GM23338 (cell line): ENCODE data around the gene PKIB.

Experiments
- CREB1 ChIP-seq: fragments of 250-450 bp; sonication (Bioruptor Pico); IDR thresholded peaks from 2 replicates; pipeline ENCODE4 v1.5.0; 2020; ENCODE audit warnings: low read depth, mild to moderate bottlenecking, moderate library complexity
- EZH2 ChIP-seq: fragments of 200-600 bp; sonication (generic); IDR thresholded peaks from one replicate; pipeline ENCODE4 v1.8.0; 2017; ENCODE audit warnings: antibody characterized with exemption, mild to moderate bottlenecking, low read depth; ENCODE audit not compliant: unreplicated experiment
- EZH2phosphoT487 ChIP-seq: fragments of 200-600 bp; sonication (generic); IDR thresholded peaks from one replicate; pipeline ENCODE4 v1.8.1; 2018; ENCODE audit warnings: antibody characterized with exemption; ENCODE audit not compliant: unreplicated experiment
- JUNB ChIP-seq: IDR thresholded peaks from one replicate; pipeline ENCODE4 v1.6.1; 2016; ENCODE audit warnings: antibody characterized with exemption; ENCODE audit not compliant: unreplicated experiment
- POLR2AphosphoS5 ChIP-seq: IDR thresholded peaks from 2 replicates; pipeline ENCODE4 v1.6.1; 2016; ENCODE audit warnings: antibody characterized with exemption, low read depth
- STAT1 ChIP-seq: IDR thresholded peaks from one replicate; pipeline ENCODE4 v1.6.1; 2016; ENCODE audit warnings: antibody characterized with exemption; ENCODE audit not compliant: unreplicated experiment
- ZNF331 ChIP-seq: fragments of 250-450 bp; sonication (Bioruptor Pico); IDR thresholded peaks from 2 replicates; pipeline ENCODE4 v1.5.0; 2020; ENCODE audit warnings: low read depth, mild to moderate bottlenecking, moderate library complexity
- TF ChIP-seq, protein P1 (sequence below), 2 experiments: fragments of 200-600 bp in 1 of 2; sonication (generic) in 1 of 2; conservative IDR thresholded peaks; 2 replicates each; pipeline versions ENCODE4 v1.5.1 to v1.6.1; 2016 to 2017; ENCODE audit warnings: antibody characterized with exemption in 2 of 2, low read depth in 2 of 2, mild to moderate bottlenecking in 2 of 2, moderate library complexity in 1 of 2
- TF ChIP-seq, protein P2 (sequence below): IDR thresholded peaks from 2 replicates; pipeline ENCODE4 v1.6.1; 2016; ENCODE audit warnings: antibody characterized with exemption

DNA sequence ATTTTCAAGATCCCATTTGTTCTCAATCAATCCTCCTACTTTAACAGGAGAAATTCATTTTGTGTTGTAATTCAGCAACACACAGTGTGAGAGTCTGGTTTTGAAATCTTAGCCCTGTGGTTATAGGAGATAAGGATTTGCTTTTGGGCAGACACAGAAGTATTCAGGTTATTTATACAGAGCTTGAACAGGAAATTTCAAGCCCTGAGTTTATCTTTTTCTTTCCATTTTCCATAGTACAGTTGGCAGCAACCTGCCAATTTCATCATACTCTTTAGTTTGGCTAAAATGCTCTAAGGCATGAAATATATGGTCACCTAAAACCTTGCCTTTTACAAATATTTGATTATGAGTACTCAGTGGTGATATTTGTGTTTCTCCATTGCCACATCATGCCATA is 41.4 kb downstream of the PKIB start:
- TF ChIP-seq ZNF331 (CRISPR knock-in tag) (no peak), POLR2AphosphoS5 (no peak), STAT1 (no peak), CREB1 (CRISPR knock-in tag) (no peak), EZH2 (no peak), JUNB (no peak), EZH2phosphoT487 (no peak)
- TF ChIP-seq, protein P1, sequence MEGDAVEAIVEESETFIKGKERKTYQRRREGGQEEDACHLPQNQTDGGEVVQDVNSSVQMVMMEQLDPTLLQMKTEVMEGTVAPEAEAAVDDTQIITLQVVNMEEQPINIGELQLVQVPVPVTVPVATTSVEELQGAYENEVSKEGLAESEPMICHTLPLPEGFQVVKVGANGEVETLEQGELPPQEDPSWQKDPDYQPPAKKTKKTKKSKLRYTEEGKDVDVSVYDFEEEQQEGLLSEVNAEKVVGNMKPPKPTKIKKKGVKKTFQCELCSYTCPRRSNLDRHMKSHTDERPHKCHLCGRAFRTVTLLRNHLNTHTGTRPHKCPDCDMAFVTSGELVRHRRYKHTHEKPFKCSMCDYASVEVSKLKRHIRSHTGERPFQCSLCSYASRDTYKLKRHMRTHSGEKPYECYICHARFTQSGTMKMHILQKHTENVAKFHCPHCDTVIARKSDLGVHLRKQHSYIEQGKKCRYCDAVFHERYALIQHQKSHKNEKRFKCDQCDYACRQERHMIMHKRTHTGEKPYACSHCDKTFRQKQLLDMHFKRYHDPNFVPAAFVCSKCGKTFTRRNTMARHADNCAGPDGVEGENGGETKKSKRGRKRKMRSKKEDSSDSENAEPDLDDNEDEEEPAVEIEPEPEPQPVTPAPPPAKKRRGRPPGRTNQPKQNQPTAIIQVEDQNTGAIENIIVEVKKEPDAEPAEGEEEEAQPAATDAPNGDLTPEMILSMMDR (conservative IDR thresholded peaks at IDR 0.05; ENCODE audit: low read depth in 2 of 2), result no peak
- TF ChIP-seq, protein P2, sequence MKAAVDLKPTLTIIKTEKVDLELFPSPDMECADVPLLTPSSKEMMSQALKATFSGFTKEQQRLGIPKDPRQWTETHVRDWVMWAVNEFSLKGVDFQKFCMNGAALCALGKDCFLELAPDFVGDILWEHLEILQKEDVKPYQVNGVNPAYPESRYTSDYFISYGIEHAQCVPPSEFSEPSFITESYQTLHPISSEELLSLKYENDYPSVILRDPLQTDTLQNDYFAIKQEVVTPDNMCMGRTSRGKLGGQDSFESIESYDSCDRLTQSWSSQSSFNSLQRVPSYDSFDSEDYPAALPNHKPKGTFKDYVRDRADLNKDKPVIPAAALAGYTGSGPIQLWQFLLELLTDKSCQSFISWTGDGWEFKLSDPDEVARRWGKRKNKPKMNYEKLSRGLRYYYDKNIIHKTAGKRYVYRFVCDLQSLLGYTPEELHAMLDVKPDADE, result no peak
